Measurements from ENCODE around the gene KLHL6. TPM values are rescaled to one million over a fixed set of nuclear protein-coding genes. Genes with fewer than 3 reads are reported as not detected.
A peak's percentile ranks its signal among the peaks of the same experiment; 100 is the strongest.

The KLHL6 gene
- total RNA-seq, 1 donor from 2014 or later: 24.7 TPM

- no peak for TF ChIP-seq CTCF (IDR thresholded peaks at IDR 0.05)
- intact Hi-C loops (cut with DNase I): no loop called here
- Histone ChIP-seq H3K27ac (no peak overlapping the region), H3K4me1 (peaks cover 33% of the 10 kb centered on the region), H3K36me3 (no peaks in the 10 kb centered on the region), H3K27me3 (no peaks in the 10 kb centered on the region), H3K9me3 (no peaks in the 10 kb centered on the region), H3K4me3 (no peak overlapping the region)
- ATAC-seq (peak; percentile 33), DNase-seq (no peak)
Measured at GRCh38 chr3:183583331-183584245, 28.1 kb upstream of the KLHL6 start.

- H3K27me3 ChIP-seq: no peaks in the 10 kb centered on the region
- ATAC-seq (no peak), DNase-seq (no peak)
- H3K36me3 ChIP-seq: no peaks in the 10 kb centered on the region
- intact Hi-C loops (cut with DNase I): no loop called here
- peaks cover 27% of the 10 kb centered on the region for H3K4me1 ChIP-seq
- H3K9me3 ChIP-seq: no peaks in the 10 kb centered on the region
- H3K4me3 ChIP-seq: no peak overlapping the region
- TF ChIP-seq CTCF (IDR thresholded peaks at IDR 0.05): no peak
- no peak overlapping the region for H3K27ac ChIP-seq
Measured at GRCh38 chr3:183582161-183582560, 26.7 kb upstream of the KLHL6 start.

- Histone ChIP-seq H3K27ac (no peak overlapping the region), H3K4me1 (peaks cover 25% of the 10 kb centered on the region), H3K9me3 (no peaks in the 10 kb centered on the region), H3K36me3 (no peaks in the 10 kb centered on the region), H3K27me3 (no peaks in the 10 kb centered on the region), H3K4me3 (no peak overlapping the region)
- TF ChIP-seq CTCF (IDR thresholded peaks at IDR 0.05): no peak
- intact Hi-C loops (cut with DNase I): no loop called here
- DNase-seq: no peak
- ATAC-seq: no peak
Measured at GRCh38 chr3:183581496-183582155, 26.1 kb upstream of the KLHL6 start.

- no peak for TF ChIP-seq CTCF (IDR thresholded peaks at IDR 0.05)
- Histone ChIP-seq H3K9me3 (no peaks in the 10 kb centered on the region), H3K4me1 (peaks cover 17% of the 10 kb centered on the region), H3K36me3 (no peaks in the 10 kb centered on the region), H3K4me3 (no peak overlapping the region), H3K27ac (no peak overlapping the region), H3K27me3 (no peaks in the 10 kb centered on the region)
- ATAC-seq: no peak
- DNase-seq: no peak
- intact Hi-C loops (cut with DNase I): no loop called here
Measured at GRCh38 chr3:183579967-183580900, 24.7 kb upstream of the KLHL6 start.

GRCh38 chr3:183578179-183578578 lies 22.7 kb upstream of the KLHL6 start:
- intact Hi-C loops (cut with DNase I): no loop called here

More at GRCh38 chr3:183578179-183578578, 22.7 kb upstream of the KLHL6 start:
- Histone ChIP-seq H3K27me3 (no peaks in the 10 kb centered on the region), H3K27ac (no peak overlapping the region), H3K4me1 (peaks cover 5% of the 10 kb centered on the region), H3K9me3 (no peaks in the 10 kb centered on the region), H3K4me3 (no peak overlapping the region), H3K36me3 (no peaks in the 10 kb centered on the region)
- TF ChIP-seq CTCF (IDR thresholded peaks at IDR 0.05): no peak
- DNase-seq: no peak
- no peak for ATAC-seq
